Stomach (tissue), 4 donors: ENCODE measurements around the gene HERPUD1.

Experiments
- CTCF ChIP-seq, 7 experiments: fragments of 450-650 bp in 4 of 7; fragments of 200-600 bp in 3 of 7; sonication (generic) in 3 of 7; IDR thresholded peaks; one replicate each; pipeline ENCODE4 v1.5.1; 2016 to 2019; ENCODE audit warnings: antibody characterized with exemption in 7 of 7, control low read depth in 2 of 7, mild to moderate bottlenecking in 1 of 7
- EP300 ChIP-seq: sonication (generic); formaldehyde crosslinking; IDR thresholded peaks from one replicate; pipeline ENCODE4 v1.6.1; 2017; ENCODE audit warnings: antibody characterized with exemption
- POLR2A ChIP-seq, 4 donors: fragments of 450-650 bp; IDR thresholded peaks; one replicate each; pipeline ENCODE4 v1.6.1; 2016; ENCODE audit warnings: antibody characterized with exemption in 4 of 4, control low read depth in 2 of 4, mild to moderate bottlenecking in 1 of 4, moderate library complexity in 1 of 4
- POLR2AphosphoS5 ChIP-seq, 3 donors: sonication (generic); formaldehyde crosslinking; IDR thresholded peaks; one replicate each; pipeline ENCODE4 v1.6.1; 2016; ENCODE audit warnings: antibody characterized with exemption in 3 of 3

GRCh38 chr16:56982695-56983094 is 50.8 kb downstream of the HERPUD1 start:
- TF ChIP-seq POLR2A (IDR thresholded peaks at IDR 0.05) (no peak), CTCF (IDR thresholded peaks at IDR 0.05) (no peak), POLR2AphosphoS5 (IDR thresholded peaks at IDR 0.05) (no peak), EP300 (no peak)
